Activated CD4-positive, alpha-beta T cell treated with anti-CD3 and anti-CD28 coated beads for 1 hour (primary cell): ENCODE results near the gene SHISA8.

Source experiments
- DNase-seq: peaks from one replicate; pipeline ENCODE4 v3.0.0-alpha.2; 2020

The SHISA8 gene

DNA sequence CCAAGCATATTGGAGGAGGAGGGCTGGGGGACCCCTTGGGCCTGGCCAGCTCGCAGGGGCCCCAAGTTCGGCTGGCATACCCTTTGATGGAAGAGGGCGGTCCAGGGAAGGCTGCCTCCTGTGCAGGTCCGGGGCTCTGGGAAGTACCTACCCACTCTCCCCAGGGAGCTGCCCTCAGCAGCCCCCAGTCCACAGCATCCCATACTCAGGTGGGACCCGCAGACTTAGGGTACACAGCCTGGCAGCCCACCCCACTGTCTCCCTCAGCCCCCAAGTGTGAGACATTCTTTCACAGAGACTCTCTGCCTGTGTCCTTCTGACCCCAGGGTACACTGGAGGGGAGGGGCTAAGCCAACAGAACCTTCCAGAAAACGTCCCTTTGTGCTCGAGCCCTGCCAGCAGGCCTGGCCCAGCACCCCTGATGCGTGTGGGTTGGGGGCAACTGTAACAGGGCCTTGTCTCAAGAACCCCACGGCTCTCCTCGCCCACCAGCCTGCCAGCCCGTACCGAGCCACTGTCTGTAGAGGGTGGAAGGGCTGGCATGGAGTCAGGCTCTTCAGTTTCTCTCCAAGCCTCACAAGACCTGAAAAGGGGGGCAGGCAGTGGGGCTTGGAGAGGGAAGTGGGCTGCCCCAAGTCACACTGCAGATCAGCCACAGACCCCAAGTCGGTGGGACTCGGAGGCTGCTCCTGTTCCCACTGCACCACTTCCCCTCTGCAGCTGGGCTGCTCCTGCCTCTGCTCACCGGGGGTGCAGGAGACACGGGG, 18.7 kb upstream of the SHISA8 start:
- no peak for DNase-seq

DNA sequence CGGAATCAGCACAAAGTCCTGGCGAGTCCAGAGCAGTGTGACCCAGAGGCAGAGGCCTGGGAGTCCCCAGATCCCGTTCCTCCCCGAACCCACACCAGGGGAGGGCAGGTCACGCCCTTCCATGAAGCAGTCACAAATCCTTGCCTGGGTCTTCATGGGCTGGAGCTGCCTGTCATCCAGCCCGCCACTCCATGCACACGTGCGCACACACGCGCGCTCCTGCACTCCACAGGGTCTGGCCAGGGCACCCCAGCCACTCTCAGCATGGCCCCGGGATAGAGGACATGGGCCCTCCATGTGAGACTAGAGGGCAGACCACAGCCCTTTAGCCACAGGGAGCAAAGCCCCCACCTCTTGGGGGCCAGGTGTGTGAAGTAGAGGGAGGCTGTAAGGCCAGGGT, 17.5 kb upstream of the SHISA8 start:
- DNase-seq, result no peak

DNA sequence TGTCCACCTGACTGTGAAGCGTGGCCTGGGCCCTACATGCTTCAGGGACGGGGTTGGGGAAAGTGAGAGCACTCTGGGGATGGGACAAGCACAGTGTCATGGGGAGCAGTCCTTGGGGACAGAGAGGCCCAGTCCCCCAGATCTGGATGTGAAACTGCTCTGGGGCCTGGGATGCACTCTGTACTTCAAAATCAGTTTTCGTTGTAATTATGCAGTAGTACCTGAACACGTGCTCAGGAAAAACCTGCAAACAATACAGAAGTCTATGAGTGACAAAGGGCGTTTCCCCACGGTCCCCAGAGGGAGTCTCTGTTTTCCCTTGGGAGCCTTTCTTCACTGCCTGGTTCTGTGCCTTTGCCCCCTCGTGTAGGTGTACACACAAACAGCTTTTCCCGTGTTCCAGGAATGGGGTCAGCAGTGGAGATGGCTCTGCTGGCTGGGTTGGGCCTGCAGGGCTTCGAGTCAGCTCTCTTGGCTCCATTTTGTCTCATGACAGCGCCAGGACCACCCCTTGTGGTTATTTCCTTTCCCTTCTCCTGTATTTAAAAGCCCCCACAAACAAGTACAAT, 16.9 kb upstream of the SHISA8 start:
- DNase-seq, result no peak

DNA sequence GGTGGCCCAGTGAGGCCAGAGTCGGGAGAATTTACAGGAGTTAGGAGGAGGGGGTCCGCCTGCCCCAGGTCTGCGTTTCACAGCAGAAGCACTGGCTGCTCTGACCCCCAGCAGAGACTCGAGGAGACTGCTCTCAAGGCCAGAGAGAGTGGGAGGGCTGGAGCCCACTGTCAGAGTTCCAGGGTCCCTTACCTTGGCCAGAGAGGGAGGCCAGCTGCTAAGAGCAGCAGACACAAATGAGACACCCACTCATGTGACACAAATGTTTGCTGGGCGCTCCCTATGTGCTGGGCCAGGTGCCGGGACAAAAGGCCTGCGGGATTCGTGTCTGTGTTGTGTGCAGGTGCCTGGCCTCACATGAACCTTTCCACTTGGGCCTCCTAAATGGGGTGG, 14.5 kb upstream of the SHISA8 start:
- no peak for DNase-seq

DNA sequence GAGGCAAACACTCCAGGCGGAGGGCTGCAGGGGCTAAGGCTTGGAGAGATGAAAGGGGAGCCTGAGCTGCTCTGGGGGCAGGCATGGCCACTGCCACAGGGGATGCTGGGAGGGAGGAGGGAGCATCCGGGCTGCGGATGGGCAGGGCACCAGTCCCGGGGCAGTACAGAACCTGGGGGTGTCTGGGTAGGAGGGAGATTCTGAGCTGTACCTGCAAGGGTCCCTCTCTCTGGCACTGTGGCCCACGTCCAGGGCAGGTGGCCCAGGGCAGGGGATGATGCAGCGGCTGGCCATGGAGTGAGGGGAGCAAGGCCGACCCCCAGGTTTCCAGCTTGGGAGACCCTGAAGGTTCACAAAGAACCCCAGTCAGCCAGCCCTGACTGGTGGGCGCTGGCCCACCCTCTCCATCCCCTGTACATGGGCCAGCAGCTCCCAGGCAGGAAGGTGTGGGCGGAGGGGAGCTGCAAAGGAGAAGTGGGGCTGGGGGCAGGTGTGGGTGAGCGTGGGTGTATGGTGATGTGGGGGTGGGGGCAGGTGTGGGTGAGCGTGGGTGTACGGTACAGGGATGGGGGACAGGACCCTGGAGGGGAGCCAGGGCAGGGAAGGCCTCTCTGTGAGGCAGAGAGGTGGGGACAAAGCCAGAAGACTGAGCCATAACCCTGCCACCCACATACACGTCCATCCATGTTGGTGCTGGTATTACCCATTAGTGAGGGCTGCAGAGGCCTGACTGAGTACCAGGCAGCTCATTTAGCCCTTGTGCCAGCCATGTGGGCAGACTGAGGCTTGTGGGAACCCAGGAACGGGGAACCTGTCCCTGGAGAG, 13.9 kb upstream of the SHISA8 start:
- DNase-seq, result no peak

DNA sequence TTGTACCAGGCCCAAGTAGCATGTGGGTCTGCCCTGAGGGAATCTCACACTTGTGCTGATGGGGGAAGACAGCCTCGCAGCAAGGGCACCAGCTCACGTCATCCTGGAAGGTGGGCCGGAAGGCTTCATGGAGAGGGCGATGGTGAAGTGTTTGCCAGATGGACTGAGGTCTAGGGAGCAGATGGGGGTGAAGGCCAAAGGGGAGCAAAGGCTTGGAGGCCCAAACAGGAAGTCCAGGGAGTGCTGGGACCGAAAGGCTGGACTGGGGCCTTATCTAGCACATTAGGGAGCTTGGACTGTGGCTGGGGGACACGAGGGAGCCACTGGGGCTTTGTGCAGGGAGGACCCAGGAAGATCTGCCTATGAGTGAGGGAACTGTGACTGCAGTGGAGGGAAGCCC, 12.9 kb upstream of the SHISA8 start:
- no peak for DNase-seq

DNA sequence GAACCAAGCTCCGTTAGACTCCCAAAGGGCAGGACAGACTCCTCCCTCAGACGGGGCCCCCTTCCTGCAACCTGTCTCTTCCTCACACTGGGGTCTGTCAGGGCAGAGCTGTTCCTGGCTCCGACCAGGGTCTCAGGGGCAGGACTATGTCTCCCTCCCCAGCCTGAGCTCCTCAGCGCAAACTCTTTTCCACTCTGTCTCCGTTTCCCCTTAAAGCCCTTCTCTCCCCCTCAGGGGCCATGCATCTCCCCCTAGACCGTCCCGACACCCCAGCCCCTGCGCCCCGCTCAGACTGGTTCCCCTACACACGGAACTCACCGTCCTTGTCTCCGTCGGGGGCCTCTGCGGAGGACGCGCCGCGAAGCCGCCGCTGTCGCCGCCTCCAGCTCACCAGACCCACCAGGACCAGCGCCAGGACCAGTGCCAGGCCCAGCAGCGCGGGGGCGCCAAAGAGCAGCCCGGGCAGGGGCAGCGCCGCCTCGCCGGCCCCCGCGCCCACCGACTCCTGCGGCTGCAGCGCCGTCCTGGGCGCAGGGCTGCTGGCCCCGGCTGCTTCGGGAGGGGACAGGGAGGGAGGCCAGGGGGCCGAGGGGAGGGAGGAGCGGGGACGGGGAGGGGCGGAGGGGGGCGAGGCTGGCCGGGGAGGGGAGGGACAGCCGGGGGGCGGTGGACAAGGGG, 11.0 kb upstream of the SHISA8 start:
- DNase-seq, result peak; percentile 64

DNA sequence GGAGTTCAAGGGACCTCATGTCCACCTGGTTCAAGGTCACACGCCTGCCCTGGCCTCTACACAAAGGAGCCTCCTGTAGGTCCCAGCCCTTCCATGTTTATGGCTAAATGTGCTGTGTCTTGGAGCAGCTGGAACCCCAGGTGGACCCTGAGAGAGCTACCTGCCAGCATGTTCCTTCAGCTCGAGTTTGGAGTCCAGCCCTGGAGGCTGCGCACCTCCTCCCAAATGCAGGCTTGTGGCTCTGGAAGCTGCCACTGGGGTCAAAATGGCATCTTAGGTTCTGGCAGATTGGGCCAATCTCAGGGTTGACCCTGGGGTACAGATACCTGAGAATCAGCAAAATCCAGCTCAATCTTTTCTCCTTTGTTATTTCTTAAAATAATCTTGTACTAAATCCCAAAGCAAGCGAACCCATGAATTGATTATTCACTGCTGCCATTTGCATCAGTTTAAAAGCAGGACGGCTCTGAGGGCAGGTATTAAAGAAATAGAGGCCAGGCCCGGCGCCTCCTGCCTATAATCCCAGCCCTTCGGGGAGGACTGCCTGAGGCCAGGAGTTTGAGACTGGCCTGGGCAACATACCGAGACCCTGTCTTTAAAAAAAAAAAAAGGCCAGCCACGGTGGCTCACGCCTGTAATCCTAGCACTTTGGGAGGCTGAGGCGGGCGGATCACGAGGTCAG, 8.9 kb upstream of the SHISA8 start:
- DNase-seq, result no peak

DNA sequence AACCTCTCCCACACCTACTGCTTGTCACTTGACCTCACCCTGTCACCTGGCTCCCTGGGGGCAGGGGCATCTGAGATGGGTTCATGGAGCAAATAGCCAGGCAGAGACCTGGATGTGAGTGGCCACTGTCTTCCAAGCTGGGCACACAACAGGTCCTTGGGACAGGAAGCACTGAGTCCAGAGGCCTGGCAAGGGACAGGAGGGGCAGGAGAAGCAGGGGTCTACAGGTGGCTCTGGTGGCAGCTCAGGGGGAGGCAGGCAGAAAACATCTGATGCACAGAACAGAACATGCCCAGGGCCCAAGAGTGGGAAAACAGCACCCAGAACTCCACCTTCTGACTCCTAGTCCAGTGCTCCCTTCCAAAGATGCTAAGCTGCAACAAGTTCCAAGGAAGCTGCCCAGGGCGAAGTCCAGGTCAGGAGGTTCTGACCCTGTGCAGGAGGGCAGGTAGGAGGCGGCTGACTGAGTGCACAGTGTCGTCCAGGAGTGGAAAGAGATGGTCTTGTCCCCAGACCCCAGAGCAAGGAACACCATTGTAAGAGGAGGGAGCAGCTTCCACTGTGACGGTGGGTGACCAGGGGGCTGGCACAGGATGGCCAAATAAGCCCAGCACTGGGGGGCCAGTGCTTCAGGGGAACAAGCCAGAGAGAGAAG, 8.2 kb upstream of the SHISA8 start:
- DNase-seq, result no peak

DNA sequence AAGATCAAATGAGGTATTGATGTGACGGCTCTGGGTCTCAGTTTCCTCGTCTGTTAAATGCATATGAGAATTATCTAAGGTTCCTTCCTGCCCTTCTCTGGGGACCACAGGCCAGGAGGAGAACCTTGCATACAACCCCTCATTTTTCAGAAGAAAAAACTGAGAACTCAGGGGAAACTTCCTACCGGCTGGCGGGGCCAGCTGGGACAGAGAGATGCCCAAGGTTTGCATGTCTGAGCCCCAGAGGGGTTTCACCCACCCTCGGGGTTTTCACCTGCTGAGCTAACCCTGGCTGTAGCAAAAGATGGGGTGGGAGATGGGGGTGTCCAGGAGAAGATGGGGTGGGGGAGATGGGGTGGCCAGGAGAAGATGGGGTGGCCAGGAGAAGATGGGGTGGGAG, 7.5 kb upstream of the SHISA8 start:
- DNase-seq, result no peak

DNA sequence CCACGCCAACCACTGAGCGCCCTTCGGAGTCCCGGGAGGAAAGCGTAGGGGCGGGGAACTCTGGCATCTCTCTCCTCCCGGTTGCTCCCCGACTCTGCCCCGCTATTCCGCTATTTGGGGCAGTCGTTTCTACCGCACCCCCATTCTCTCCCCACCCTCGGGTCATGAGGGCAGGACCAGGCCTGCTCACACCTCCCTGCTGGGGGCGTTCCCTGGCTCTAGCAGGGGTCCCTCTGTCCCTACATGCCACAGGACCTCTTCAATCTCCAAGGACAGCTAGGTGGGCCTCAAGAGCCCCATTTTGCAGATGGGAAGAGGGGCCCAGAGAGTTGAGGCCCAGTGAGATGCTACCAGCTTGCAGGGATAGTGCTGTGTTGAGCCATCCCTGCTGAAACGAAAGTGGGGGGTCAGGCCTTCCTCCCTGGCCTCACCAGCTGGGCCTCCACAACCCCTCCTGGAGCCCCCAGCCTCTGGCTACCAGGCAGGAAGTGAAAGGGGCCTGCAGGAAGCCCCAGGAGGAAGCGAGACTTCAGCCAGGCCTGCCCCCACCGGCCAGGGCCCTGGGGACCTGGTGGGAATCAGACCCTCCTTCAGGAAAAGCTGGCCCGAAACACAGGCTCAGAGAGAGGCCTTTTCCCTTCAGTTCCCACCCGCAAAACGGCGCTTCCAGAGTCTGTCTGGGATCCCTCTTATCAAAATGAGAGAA, 5.5 kb upstream of the SHISA8 start:
- DNase-seq, result no peak

DNA sequence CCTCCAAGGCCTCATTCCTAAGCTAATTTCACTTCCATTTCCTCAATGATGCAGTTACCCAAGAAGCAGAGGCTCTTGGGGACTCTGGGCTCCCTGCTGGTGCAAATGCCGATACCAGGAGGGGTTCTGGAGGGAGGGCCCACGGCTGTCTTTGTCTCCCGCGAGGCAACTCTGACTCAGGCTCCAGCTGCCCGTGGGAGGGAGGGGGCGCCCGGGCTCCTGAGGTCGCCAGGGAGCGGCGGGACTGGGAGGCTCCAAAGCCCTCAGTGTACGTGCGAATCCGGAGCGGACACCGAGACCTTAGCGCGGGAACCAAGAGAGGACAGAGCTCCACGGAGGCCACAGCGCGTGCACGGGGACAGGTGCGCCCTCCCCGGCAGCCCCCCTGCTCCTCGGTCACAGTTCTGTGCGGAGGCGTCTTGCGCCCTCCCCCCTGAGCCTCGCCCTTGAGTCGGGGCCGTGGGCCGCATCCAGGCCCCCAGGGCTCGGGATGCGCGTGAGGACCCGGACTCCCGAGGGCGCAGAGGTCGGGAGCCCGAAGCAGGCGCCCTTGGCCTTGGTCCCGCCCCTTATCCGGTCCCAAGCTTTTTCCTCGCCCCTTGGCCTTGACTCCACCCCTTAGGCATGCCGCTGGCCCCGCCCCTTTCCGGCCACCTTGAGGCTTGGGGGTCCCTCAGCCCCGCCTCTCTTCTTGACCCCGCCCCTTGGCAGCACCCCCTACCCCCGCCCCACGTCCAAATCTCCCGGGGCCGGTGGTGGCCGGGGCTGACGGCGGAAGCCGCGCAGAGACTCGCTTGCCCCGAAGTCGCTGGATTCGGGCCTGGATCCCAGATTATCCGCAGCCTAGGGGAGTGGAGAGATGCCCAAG, 4.7 kb upstream of the SHISA8 start:
- peak; percentile 22 for DNase-seq

DNA sequence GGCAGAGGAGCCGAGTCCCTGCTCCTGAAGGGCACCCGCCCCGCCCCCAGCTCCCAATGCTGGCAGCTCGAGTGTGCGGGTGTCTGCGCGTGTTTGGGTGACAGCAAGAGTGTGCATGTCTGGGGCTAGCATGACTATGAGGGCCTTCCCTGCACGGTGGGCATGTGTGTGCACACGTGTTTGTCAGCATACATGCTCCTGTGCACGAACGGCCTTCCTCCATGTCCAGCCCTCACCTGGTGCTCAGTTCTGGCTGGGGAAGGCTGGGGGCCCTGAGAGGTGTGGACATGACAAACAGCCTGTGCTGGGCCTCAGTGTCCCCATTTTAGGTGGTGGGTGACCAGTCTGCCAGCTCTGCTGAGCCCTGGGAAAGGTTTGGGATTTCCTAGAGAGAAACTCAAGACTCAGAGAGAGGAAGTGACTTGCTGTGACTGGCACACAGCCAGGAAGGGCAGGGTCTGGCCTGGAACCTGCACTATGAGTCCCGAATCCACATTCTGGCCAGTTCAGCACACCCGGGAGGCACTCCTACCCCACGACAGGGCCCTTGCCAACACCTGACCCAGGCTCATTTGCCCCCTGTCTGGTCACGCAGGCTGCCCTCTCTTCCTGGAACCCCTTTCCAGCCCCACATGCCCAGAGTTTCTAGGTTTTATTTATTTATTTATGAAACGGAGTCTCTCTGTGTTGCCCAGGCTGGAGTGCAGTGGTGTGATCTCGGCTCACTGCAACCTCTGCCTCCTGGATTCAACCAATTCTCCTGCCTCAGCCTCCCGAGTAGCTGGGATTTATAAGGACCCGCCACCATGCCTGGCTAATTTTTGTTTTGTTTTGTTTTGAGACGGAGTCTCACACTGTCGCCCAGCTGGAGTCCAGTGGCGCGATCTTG, 3.3 kb upstream of the SHISA8 start:
- no peak for DNase-seq

DNA sequence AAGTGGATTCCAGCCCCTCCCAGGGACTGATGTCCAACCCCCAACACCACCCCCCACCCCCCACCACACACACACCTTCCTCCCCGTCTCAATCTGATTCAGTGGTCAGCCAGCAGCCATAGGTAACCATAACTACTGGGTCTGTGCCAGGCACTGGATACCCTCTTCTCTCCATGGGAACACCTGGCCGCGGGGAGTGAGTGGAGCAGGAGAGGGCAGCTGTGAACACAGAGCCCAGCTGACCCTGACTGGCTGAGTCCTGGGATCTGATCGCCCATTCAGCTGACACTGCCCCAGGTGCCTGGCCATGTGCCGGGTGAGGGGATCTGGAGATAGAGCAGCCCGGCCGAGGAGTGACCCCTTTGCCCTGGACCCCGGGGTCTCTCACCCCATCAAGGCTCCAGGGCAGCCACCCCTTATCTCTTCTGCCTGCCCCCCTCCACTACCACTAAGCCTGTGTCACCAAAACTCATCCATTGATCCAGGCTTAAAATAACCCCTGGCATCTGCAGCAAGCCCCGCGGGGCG, 2.6 kb upstream of the SHISA8 start:
- DNase-seq, result no peak

DNA sequence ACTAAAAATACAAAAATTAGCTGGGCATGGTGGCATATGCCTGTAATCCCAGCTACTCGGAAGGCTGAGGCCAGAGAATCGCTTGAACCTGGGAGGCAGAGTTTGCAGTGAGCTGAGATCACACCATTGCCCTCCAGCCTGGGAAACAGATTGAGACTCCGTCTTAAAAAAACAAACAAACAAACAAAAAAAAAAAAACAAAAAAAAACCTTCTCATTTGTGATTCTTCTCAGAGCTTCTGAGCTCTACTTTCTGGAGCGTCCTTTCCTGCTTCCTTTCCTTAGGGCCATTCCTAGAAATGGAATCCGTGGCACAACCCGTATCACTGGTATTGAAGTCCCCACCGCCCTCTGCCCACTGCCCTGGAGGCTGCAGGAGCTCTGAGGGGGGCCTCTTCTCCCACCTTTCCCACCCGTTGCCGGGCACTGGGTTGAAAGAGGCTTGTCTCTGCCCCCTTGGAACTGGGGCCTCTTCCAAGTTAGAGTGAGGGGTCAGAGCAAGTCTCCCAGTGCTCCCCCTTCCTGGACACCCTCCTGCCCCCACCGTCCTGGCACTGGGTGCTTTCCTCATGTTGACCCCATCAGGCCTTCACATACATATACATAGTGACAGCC, 2.0 kb upstream of the SHISA8 start:
- no peak for DNase-seq

DNA sequence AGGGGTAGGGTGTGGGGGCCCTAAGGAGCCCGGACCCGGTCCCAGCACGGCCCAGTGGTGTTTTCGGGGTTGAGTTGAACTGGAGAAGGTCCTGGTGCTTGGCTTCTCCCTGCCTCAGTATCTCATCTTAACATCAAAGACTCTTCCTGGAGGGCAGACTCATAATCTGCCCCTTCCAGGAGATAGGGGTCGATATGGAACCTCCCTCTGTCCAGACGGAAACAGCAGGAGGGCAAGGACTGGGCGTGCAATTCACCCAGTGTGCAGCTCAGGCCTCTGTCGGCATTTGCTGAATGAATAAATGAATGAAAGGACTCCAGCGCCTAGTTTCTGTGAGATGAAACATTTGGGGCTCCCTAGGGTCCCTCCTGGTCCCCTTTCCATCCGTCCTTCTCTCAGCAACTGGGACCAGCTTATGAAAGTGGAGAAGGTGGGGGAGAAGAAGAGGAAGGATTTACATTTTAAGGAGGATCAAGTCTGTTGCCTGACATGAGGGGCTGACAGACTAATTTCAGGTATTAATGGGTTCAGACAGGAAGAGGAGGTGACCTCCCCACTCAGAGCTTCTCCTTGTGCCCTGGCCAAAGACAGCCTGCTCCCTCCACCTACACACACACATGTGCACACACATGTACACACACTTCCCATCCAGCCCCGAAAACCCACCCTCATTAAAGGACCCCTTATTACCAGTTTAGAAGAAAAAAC, 1.1 kb upstream of the SHISA8 start:
- DNase-seq, result no peak

DNA sequence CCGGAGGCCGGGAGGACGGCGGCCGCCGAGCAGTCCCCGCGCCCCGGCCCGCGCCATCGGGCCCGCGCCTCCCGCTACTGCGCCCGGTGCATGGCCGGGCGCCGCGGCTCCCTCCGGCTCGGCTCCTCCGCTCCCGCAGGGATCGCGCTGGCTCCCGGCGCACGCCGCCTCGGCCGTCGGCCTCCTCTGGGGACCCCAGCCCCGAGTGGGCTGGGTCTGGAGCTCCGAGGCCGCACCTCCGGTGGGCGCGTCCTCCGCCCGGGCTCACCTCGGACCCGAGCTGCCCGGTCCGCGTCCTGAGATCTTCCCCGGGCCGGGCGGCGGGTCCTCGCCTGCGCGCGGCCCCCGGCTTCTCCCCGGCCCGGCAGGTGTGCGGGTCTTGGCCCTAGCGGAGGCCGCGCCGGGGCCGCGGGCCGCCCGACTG, 251 bp downstream of the SHISA8 start:
- DNase-seq, result no peak
